Measurements from ENCODE around the gene RUNX1.

Gene RUNX1

DNA sequence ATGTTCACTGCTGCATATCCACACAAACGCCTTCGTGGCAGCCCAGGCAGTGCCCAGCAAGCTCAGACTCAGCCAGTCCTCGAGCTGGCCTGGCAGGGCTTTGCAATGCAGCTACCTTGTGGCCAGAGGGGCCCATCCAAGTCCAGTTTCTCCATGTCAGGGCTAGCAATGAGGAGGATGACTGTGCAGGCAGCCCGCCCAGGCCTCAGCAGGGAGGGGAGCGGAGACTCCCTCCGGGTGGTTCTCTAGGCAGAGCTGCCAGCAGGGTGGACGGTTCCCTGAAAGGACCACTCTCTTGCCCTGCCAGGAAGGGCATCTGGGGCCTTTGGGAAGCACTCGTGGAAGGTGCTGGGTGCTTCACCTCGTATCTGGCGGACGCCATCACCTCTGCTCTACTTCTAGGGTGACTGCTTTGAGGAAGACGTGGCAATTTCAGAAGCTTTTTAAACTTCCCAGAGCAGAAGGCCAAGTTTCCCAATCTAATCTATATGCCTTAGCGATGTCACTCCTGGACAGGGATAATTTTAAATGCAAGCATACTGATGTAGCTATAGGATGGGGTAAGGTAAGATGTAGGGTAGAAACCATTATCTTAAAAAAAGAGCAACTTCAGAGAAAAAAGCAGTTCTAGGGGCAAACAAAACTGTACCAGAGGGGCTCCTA is 56.2 kb downstream of the RUNX1 start:
- TF ChIP-seq POLR2A (IDR thresholded peaks at IDR 0.05; ENCODE audit: low read length) (no peak), GATA1 (IDR thresholded peaks at IDR 0.05; ENCODE audit: low read depth, low read length) (no peak)
- peak; percentile 49 to 65 for DNase-seq

- no peak for DNase-seq
- TF ChIP-seq GATA1 (IDR thresholded peaks at IDR 0.05; ENCODE audit: low read depth, low read length), result no peak
Observed at GRCh38 chr21:34992180-34992579, 56.9 kb downstream of the RUNX1 start.

GRCh38 chr21:34991366-34991957 is 57.6 kb downstream of the RUNX1 start:
- TF ChIP-seq POLR2A (IDR thresholded peaks at IDR 0.05; ENCODE audit: low read length) (no peak), GATA1 (IDR thresholded peaks at IDR 0.05; ENCODE audit: low read depth, low read length) (no peak)
- DNase-seq, result no peak

DNA sequence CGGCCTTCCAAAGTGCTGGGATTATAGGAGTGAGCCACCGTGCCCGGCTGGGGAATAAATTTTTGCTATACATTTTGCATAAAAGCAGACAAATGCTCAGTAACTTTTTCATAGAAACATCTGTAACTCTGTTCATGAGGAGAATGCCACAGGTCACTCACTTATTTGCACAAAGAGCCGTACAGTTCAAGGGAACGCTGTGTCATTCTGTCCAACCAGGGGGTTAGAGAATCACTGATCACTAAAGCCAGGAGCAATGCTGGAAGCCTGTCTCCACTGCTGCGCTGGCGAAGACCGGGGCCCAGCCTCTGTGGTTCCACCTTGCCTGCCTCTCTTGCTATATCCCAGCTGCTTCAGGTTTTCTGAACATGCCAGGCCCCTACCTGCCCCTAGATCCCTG is 58.3 kb downstream of the RUNX1 start:
- TF ChIP-seq POLR2A (IDR thresholded peaks at IDR 0.05; ENCODE audit: low read length), result no peak
- TF ChIP-seq GATA1 (IDR thresholded peaks at IDR 0.05; ENCODE audit: low read depth, low read length), result no peak
- no peak for DNase-seq

DNA sequence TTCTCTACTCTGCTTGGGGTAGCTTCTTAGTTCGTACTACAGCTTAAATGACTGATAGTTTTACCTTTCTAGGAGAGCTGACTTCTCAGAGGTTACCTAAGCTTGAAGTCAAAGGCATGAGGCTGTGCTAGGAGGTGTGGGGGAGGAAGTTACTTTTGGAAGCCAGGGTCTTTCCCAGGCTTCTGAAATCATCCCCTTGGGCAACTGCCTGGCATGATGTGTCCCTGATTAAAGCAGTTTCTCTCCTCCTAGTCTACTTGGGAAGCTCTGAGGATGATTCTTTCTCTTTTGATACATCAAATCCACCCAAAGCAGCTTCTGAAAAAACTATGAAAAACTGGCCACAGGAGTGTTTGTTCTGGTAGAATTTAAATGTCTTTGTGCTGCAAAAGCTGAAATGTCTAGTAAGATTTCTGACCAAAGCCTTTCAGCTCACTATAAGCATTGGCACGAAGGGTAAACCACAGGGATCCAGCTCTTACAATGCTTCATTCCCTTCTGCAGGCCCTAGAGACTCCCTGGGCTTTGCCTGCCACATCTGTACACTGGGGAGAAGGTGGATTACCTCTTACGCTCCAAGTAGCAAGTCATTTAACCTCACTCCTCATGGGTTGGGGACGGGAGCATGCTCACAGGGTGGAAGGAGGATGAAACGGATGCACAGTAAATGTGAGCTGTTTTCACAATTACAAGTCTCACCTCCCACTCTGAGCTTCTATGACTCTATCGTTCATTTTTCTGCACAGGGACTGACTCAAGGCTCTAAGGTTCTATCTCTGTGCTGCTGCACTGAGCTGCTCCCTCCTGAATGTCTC is 59.6 kb downstream of the RUNX1 start:
- DNase-seq, result no peak

GRCh38 chr21:34988625-34989024 is 60.5 kb downstream of the RUNX1 start:
- TF ChIP-seq POLR2A (IDR thresholded peaks at IDR 0.05; ENCODE audit: low read length) (no peak), GATA1 (IDR thresholded peaks at IDR 0.05; ENCODE audit: low read depth, low read length) (no peak)
- no peak for DNase-seq

More for the DNA sequence above, 59.6 kb downstream of the RUNX1 start:
- TF ChIP-seq GATA1 (IDR thresholded peaks at IDR 0.05; ENCODE audit: low read depth, low read length), result no peak
- TF ChIP-seq POLR2A (IDR thresholded peaks at IDR 0.05; ENCODE audit: low read length), result no peak

DNA sequence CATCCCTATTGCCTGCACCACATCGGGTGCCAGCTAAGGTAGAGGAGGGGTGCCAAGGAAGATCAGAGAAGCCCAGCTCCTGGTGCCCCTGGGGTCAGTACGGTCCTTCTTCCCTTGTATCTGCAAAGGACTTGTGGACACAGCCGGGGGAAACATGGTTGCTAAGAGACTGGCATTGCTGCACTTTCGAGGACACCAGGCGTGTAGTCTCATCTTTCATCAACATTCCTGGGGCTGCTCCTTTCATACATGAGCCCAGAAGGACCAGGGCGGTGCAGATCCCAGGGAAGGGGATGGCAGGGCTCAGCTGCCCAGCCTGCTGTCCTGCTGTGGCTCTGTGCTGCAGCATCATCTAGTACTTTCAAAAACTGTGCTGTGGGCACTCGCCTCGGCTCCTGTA is 61.0 kb downstream of the RUNX1 start:
- TF ChIP-seq POLR2A (IDR thresholded peaks at IDR 0.05; ENCODE audit: low read length) (no peak), GATA1 (IDR thresholded peaks at IDR 0.05; ENCODE audit: low read depth, low read length) (no peak)
- no peak for DNase-seq

DNA sequence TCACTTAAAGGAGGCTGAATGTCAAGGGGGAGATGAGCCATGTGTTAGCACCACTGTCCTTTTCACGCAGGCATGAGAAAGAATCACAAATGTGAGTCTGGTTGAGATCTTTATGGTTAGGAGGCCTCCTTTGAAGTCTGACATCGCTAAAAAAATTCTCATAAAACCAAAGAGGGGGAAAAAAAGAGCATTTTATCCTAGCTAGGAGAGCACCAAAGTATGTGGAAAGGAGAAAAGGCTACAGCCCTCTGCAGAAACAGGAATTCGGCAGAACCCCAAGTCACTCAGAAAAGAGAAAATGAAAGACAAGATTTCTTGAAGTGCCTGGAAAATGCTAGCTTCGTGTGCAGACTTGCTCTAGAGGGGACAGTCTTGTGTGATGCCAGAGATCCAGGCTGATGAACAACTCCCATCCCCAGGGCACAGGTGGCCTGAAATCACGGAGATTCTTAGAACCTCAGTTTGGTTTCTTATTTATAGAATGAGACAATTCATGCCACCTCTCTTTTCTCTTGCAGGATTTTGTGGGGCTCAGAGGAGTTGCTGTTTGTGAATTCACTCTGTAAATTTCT is 61.5 kb downstream of the RUNX1 start:
- DNase-seq, result no peak
- no peak for TF ChIP-seq GATA1 (IDR thresholded peaks at IDR 0.05; ENCODE audit: low read depth, low read length)
- no peak for TF ChIP-seq POLR2A (IDR thresholded peaks at IDR 0.05; ENCODE audit: low read length)

- TF ChIP-seq GATA1 (IDR thresholded peaks at IDR 0.05; ENCODE audit: low read depth, low read length) (no peak), POLR2A (IDR thresholded peaks at IDR 0.05; ENCODE audit: low read length) (no peak)
Observed at GRCh38 chr21:34986561-34987500, 62.3 kb downstream of the RUNX1 start.

DNA sequence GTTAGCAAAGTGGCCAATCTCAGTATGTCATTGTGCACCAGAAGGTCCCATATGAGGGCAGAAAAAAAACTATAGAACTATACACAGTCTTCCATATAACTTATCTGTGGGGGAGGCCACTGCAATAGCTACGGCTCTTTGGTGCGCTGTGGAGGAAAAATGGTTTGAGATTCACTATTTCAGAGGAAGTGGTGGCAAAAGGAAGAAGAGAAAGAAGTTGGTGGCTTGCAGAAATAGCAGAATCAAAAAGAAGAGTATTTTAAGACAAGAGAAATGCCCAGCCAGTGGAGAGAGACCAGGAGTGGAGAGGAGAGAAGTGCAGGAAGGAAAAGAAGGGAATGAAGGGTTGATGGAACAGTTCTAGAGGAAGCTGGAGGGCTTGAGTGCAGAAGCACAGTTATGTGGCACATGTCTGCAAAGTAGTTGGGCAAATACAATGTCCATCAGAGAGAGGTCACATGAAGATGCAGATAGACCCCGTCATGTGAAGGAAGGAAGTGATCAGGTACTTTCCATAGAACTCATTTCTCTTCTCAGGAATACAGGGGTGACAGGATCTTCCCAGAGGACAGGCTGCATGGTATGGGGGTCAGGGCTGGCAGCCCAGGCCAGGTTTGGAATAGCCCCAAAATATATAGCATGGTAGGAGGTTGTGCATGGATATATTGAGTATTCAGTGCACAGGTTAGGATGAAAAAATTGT is 64.6 kb downstream of the RUNX1 start:
- TF ChIP-seq POLR2A (IDR thresholded peaks at IDR 0.05; ENCODE audit: low read length), result no peak
- TF ChIP-seq GATA1 (IDR thresholded peaks at IDR 0.05; ENCODE audit: low read depth, low read length), result no peak
- no peak for DNase-seq

More at GRCh38 chr21:34986561-34987500, 62.3 kb downstream of the RUNX1 start:
- DNase-seq, result no peak

DNA sequence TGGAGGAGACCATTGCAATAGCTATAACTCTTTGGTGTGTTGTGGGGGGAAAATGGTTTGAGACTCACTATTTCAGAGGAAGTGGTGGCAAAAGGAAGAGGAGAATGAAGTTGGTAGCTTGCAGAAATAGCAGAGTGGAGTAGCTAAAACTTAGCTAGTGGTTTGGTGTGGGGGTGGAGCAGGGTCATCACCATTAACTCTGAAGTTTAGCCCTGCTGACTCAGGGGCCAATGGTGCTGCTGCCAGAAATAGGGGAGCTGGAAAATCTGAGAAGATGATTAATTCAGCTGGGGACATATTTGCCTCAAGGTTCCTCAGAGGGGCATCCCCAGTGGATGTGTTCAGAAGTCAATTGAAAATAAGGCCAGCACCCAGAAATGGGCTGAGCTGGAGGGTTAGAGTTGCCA is 65.4 kb downstream of the RUNX1 start:
- no peak for DNase-seq
- no peak for TF ChIP-seq GATA1 (IDR thresholded peaks at IDR 0.05; ENCODE audit: low read depth, low read length)
- TF ChIP-seq POLR2A (IDR thresholded peaks at IDR 0.05; ENCODE audit: low read length), result no peak

DNA sequence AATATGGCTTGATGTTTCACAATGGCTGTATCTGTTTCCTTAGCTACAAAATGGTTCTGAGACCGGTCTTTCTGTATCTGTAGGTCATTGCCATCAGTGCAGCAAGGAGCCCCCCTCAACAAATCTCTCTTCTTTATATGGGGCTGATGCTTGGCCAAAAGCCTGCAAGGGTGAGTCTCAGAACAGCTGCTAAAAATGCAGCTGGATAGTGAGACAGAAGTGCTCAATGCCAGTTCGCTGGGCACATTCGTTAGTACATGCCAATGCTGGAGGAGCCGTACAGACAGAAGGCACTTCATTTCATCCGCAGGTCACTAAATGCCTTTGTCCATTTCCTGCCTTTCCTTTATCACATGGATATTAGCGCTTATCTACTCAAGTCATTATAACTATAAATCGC is 67.3 kb downstream of the RUNX1 start:
- DNase-seq, result no peak
- TF ChIP-seq POLR2A (IDR thresholded peaks at IDR 0.05; ENCODE audit: low read length) (no peak), GATA1 (IDR thresholded peaks at IDR 0.05; ENCODE audit: low read depth, low read length) (no peak)

Measured in erythroblast (primary cell).